GM19463 (cell line): Measurements from ENCODE around the gene OSBP2.
"Not testable (repeated sequence)": the region's sequence is repeated elsewhere in the genome, so short reads cannot be mapped to it uniquely, and the experiment has no call there.

Experiments
- ATAC-seq: cut with Tn5 transposase; IDR thresholded peaks from one replicate; pipeline ENCODE4 v1.9.1; 2021; ENCODE audit warnings: mild to moderate bottlenecking, moderate library complexity; ENCODE audit not compliant: unreplicated experiment

OSBP2 gene

GRCh38 chr22:30675436-30675835 lies 19.2 kb upstream of the OSBP2 start:
- ATAC-seq, result no peak

GRCh38 chr22:30676565-30676964 lies 18.1 kb upstream of the OSBP2 start:
- ATAC-seq, result not testable (repeated sequence)

GRCh38 chr22:30679895-30680690 lies 14.6 kb upstream of the OSBP2 start:
- ATAC-seq, result not testable (repeated sequence)

GRCh38 chr22:30680991-30681770 lies 13.5 kb upstream of the OSBP2 start:
- ATAC-seq, result no peak

- ATAC-seq, result no peak
Observed at GRCh38 chr22:30681831-30682230, 12.8 kb upstream of the OSBP2 start.

GRCh38 chr22:30685178-30685577 lies 9.5 kb upstream of the OSBP2 start:
- no peak for ATAC-seq

GRCh38 chr22:30687358-30687757 lies 7.3 kb upstream of the OSBP2 start:
- ATAC-seq, result no peak

- no peak for ATAC-seq
Observed at GRCh38 chr22:30689622-30690021, 5.1 kb upstream of the OSBP2 start.

- no peak for ATAC-seq
Observed at GRCh38 chr22:30691204-30691603, 3.5 kb upstream of the OSBP2 start.

- peak; percentile 41 for ATAC-seq
Observed at GRCh38 chr22:30694171-30694639, 469 bp upstream of the OSBP2 start.

GRCh38 chr22:30695351-30695851 lies 727 bp downstream of the OSBP2 start:
- no peak for ATAC-seq

GRCh38 chr22:30695871-30696655 lies 1.4 kb downstream of the OSBP2 start:
- ATAC-seq, result no peak

GRCh38 chr22:30697975-30698374 lies 3.3 kb downstream of the OSBP2 start:
- ATAC-seq, result no peak

GRCh38 chr22:30701872-30702271 lies 7.2 kb downstream of the OSBP2 start:
- ATAC-seq, result no peak

GRCh38 chr22:30702856-30703255 lies 8.2 kb downstream of the OSBP2 start:
- ATAC-seq, result no peak

GRCh38 chr22:30704978-30705377 lies 10.3 kb downstream of the OSBP2 start:
- no peak for ATAC-seq

- ATAC-seq, result peak; percentile 63
Observed at GRCh38 chr22:30705710-30706651, 11.3 kb downstream of the OSBP2 start.

GRCh38 chr22:30709980-30710379 lies 15.3 kb downstream of the OSBP2 start:
- not testable (repeated sequence) for ATAC-seq

GRCh38 chr22:30712094-30712493 lies 17.4 kb downstream of the OSBP2 start:
- no peak for ATAC-seq

- no peak for ATAC-seq
Observed at GRCh38 chr22:30714062-30714461, 19.4 kb downstream of the OSBP2 start.
